Activated CD4-positive, alpha-beta memory T cell treated with anti-CD3 and anti-CD28 coated beads for 36 hours (primary cell): Measurements from ENCODE around the gene FBXO44. TPM values are rescaled to one million over a fixed set of nuclear protein-coding genes. Genes with fewer than 3 reads are reported as not detected.
"Not testable (repeated sequence)": the region's sequence is repeated elsewhere in the genome, so short reads cannot be mapped to it uniquely, and the experiment has no call there.

ENCODE experiments used
- CTCF ChIA-PET: fragments of 350-600 bp; sonication (Branson Sonifier 250); formaldehyde crosslinking; loops from one replicate; lab custom pipeline; 2021; ENCODE audit warnings: antibody characterized with exemption, inconsistent platforms; lab: Charles Lee
- POLR2A ChIA-PET: fragments of 350-600 bp; sonication (Branson Sonifier 250); formaldehyde crosslinking; loops from one replicate; lab custom pipeline; 2021; ENCODE audit warnings: antibody characterized with exemption; lab: Charles Lee
- DNase-seq: peaks from one replicate; pipeline ENCODE4 v3.0.0-alpha.2; 2020
- H3K27ac Mint-ChIP-seq: one replicate; pipeline ENCODE4 v1.8.0; 2021; ENCODE audit warnings: mixed read lengths
- H3K27me3 Mint-ChIP-seq: one replicate; pipeline ENCODE4 v1.8.0; 2021; ENCODE audit warnings: mixed read lengths
- H3K36me3 Mint-ChIP-seq: one replicate; pipeline ENCODE4 v1.8.0; 2021; ENCODE audit warnings: mixed read lengths
- H3K4me1 Mint-ChIP-seq: one replicate; pipeline ENCODE4 v1.8.0; 2021; ENCODE audit warnings: low read depth, mixed read lengths
- H3K4me3 Mint-ChIP-seq: one replicate; pipeline ENCODE4 v1.8.0; 2021; ENCODE audit warnings: mild to moderate bottlenecking, mixed read lengths
- H3K9me3 Mint-ChIP-seq: one replicate; pipeline ENCODE4 v1.8.0; 2021; ENCODE audit warnings: mixed read lengths
- intact Hi-C: fragments of 100-400 bp; cut with micrococcal nuclease; formaldehyde crosslinking; loops from one replicate; pipeline ENCODE4 v1.15.1; 2023
- total RNA-seq, 2 experiments: library from RNA; stranded (reverse); gene quantifications; one replicate each; pipeline ENCODE4 v1.2.3, GENCODE V29; 2021

Gene FBXO44
- total RNA-seq, 2 experiments from 2014 or later, result 16.8 to 18.6 TPM

GRCh38 chr1:11641776-11642305 is 12.8 kb upstream of the FBXO44 start:
- ChIA-PET CTCF (interaction anchor here (0.7 to 6.1 kb wide), 21 partner anchors 9 to 604 kb away, joined by 3 to 75 read pairs (median 4); partner anchors contain the start of genes FBXO2 and FBXO44), POLR2A (no interaction called here)
- no peaks in the 10 kb centered on the region for H3K36me3 Mint-ChIP-seq

GRCh38 chr1:11642418-11643017 is 12.2 kb upstream of the FBXO44 start:
- H3K27me3 Mint-ChIP-seq, H3K4me3 Mint-ChIP-seq, H3K4me1 Mint-ChIP-seq, H3K36me3 Mint-ChIP-seq, H3K27ac Mint-ChIP-seq, POLR2A ChIA-PET, H3K9me3 Mint-ChIP-seq: not testable (repeated sequence)
- peak; percentile 79 for DNase-seq
- CTCF ChIA-PET, result interaction anchor here (0.7 to 6.1 kb wide), 27 partner anchors 8 to 605 kb away, joined by 3 to 75 read pairs (median 3); partner anchors contain the start of genes FBXO2 and FBXO44
- intact Hi-C loops, result loop anchor here (1.0 to 10.0 kb wide), 5 partner anchors 168 to 605 kb away; partner anchors contain the start of gene DISP3

More at GRCh38 chr1:11641776-11642305, 12.8 kb upstream of the FBXO44 start:
- no peaks in the 10 kb centered on the region for H3K27me3 Mint-ChIP-seq
- no peak for DNase-seq
- H3K4me3 Mint-ChIP-seq, result no peak overlapping the region
- intact Hi-C loops, result loop anchor here (1.0 to 10.0 kb wide), 5 partner anchors 167 to 605 kb away; partner anchors contain the start of gene DISP3
- H3K4me1 Mint-ChIP-seq, result no peaks in the 10 kb centered on the region
- no peaks in the 10 kb centered on the region for H3K9me3 Mint-ChIP-seq
- no peak overlapping the region for H3K27ac Mint-ChIP-seq

GRCh38 chr1:11643782-11644181 is 10.9 kb upstream of the FBXO44 start:
- Mint-ChIP-seq H3K27ac (no peak overlapping the region), H3K4me3 (no peak overlapping the region), H3K36me3 (no peaks in the 10 kb centered on the region), H3K27me3 (no peaks in the 10 kb centered on the region), H3K9me3 (no peaks in the 10 kb centered on the region), H3K4me1 (no peaks in the 10 kb centered on the region)
- CTCF ChIA-PET, result interaction anchor here (0.6 to 6.1 kb wide), 23 partner anchors 9 to 606 kb away, joined by 3 to 75 read pairs (median 3); partner anchors contain the start of genes DISP3, FBXO2, FBXO44 and FBXO6
- POLR2A ChIA-PET, result no interaction called here
- intact Hi-C loops, result loop anchor here (5.0 to 10.0 kb wide), 2 partner anchors 169 to 321 kb away; partner anchors contain the start of gene DISP3
- no peak for DNase-seq

GRCh38 chr1:11645270-11645669 is 9.4 kb upstream of the FBXO44 start:
- H3K4me1 Mint-ChIP-seq, result peaks cover 7% of the 10 kb centered on the region
- DNase-seq, result no peak
- no peaks in the 10 kb centered on the region for H3K36me3 Mint-ChIP-seq
- no peaks in the 10 kb centered on the region for H3K27me3 Mint-ChIP-seq
- no peak overlapping the region for H3K27ac Mint-ChIP-seq
- ChIA-PET CTCF (interaction anchor here (0.5 to 6.1 kb wide), 27 partner anchors 9 to 1662 kb away, joined by 3 to 75 read pairs (median 4); partner anchors contain the start of genes DISP3, FBXO6 and MTOR), POLR2A (no interaction called here)
- no peaks in the 10 kb centered on the region for H3K9me3 Mint-ChIP-seq
- no peak overlapping the region for H3K4me3 Mint-ChIP-seq
- intact Hi-C loops, result loop anchor here (10.0 kb wide), 1 partner anchor 170 kb away; the partner anchor contains the start of gene DISP3

GRCh38 chr1:11645670-11646265 is 8.9 kb upstream of the FBXO44 start:
- ChIA-PET POLR2A (no interaction called here), CTCF (interaction anchor here (0.5 to 6.1 kb wide), 34 partner anchors 9 to 721 kb away, joined by 3 to 75 read pairs (median 4); partner anchors contain the start of genes DISP3, FBXO6 and MTOR)
- intact Hi-C loops, result loop anchor here (10.0 kb wide), 1 partner anchor 171 kb away; the partner anchor contains the start of gene DISP3
- Mint-ChIP-seq H3K4me1 (peaks cover 11% of the 10 kb centered on the region), H3K36me3 (no peaks in the 10 kb centered on the region), H3K9me3 (no peaks in the 10 kb centered on the region), H3K27me3 (no peaks in the 10 kb centered on the region), H3K4me3 (no peak overlapping the region), H3K27ac (no peak overlapping the region)
- DNase-seq, result peak; percentile 88

GRCh38 chr1:11646317-11646716 is 8.4 kb upstream of the FBXO44 start:
- H3K27ac Mint-ChIP-seq, result no peak overlapping the region
- no peak overlapping the region for H3K4me3 Mint-ChIP-seq
- POLR2A ChIA-PET, result no interaction called here
- peaks cover 16% of the 10 kb centered on the region for H3K4me1 Mint-ChIP-seq
- H3K27me3 Mint-ChIP-seq, result no peaks in the 10 kb centered on the region
- H3K36me3 Mint-ChIP-seq, result no peaks in the 10 kb centered on the region
- no peaks in the 10 kb centered on the region for H3K9me3 Mint-ChIP-seq
- CTCF ChIA-PET, result interaction anchor here (0.5 to 6.1 kb wide), 30 partner anchors 9 to 721 kb away, joined by 3 to 75 read pairs (median 4); partner anchors contain the start of genes DISP3, FBXO6 and MTOR
- intact Hi-C loops, result loop anchor here (10.0 kb wide), 1 partner anchor 172 kb away; the partner anchor contains the start of gene DISP3
- DNase-seq, result no peak

GRCh38 chr1:11647333-11647732 is 7.3 kb upstream of the FBXO44 start:
- intact Hi-C loops, result loop anchor here (10.0 kb wide), 1 partner anchor 173 kb away; the partner anchor contains the start of gene DISP3
- no peak overlapping the region for H3K27ac Mint-ChIP-seq

GRCh38 chr1:11648039-11648438 is 6.6 kb upstream of the FBXO44 start:
- intact Hi-C loops, result loop anchor here (10.0 kb wide), 1 partner anchor 173 kb away; the partner anchor contains the start of gene DISP3
- DNase-seq, result no peak
- Mint-ChIP-seq H3K4me3 (no peak overlapping the region), H3K9me3 (no peaks in the 10 kb centered on the region), H3K27ac (no peak overlapping the region), H3K36me3 (no peaks in the 10 kb centered on the region), H3K4me1 (peaks cover 18% of the 10 kb centered on the region), H3K27me3 (no peaks in the 10 kb centered on the region)
- ChIA-PET CTCF (interaction anchor here (0.9 to 7.4 kb wide), 5 partner anchors 17 to 610 kb away, joined by 3 to 100 read pairs (median 4); partner anchors contain the start of gene FBXO6), POLR2A (interaction anchor here (1.0 kb wide), 1 partner anchor 260 kb away, joined by 3 read pairs; no protein-coding TSS in a partner anchor)

More at GRCh38 chr1:11647333-11647732, 7.3 kb upstream of the FBXO44 start:
- DNase-seq, result no peak
- H3K4me1 Mint-ChIP-seq, result peaks cover 18% of the 10 kb centered on the region
- ChIA-PET POLR2A (interaction anchor here (1.0 kb wide), 1 partner anchor 261 kb away, joined by 3 read pairs; no protein-coding TSS in a partner anchor), CTCF (interaction anchor here (0.6 to 1.4 kb wide), 3 partner anchors 288 to 610 kb away, joined by 3 read pairs; no protein-coding TSS in a partner anchor)
- no peaks in the 10 kb centered on the region for H3K27me3 Mint-ChIP-seq
- no peak overlapping the region for H3K4me3 Mint-ChIP-seq
- H3K36me3 Mint-ChIP-seq, result no peaks in the 10 kb centered on the region
- no peaks in the 10 kb centered on the region for H3K9me3 Mint-ChIP-seq

GRCh38 chr1:11648732-11649158 is 5.9 kb upstream of the FBXO44 start:
- H3K4me3 Mint-ChIP-seq, result no peak overlapping the region
- H3K4me1 Mint-ChIP-seq, result peaks cover 18% of the 10 kb centered on the region
- CTCF ChIA-PET, result interaction anchor here (1.0 to 7.4 kb wide), 4 partner anchors 16 to 611 kb away, joined by 4 to 100 read pairs (median 34); partner anchors contain the start of gene FBXO6
- intact Hi-C loops, result loop anchor here (10.0 kb wide), 1 partner anchor 174 kb away; the partner anchor contains the start of gene DISP3
- no peaks in the 10 kb centered on the region for H3K27me3 Mint-ChIP-seq
- POLR2A ChIA-PET, result interaction anchor here (2.3 kb wide), 1 partner anchor 71 kb away, joined by 12 read pairs; no protein-coding TSS in a partner anchor
- DNase-seq, result peak; percentile 46
- H3K27ac Mint-ChIP-seq, result no peak overlapping the region
- no peaks in the 10 kb centered on the region for H3K9me3 Mint-ChIP-seq
- H3K36me3 Mint-ChIP-seq, result no peaks in the 10 kb centered on the region

GRCh38 chr1:11649237-11649623 is 5.4 kb upstream of the FBXO44 start:
- CTCF ChIA-PET, result interaction anchor here (1.3 to 7.4 kb wide), 10 partner anchors 15 to 612 kb away, joined by 4 to 100 read pairs (median 10); partner anchors contain the start of gene FBXO6
- no peak for DNase-seq
- Mint-ChIP-seq H3K27me3 (no peaks in the 10 kb centered on the region), H3K27ac (no peak overlapping the region), H3K4me3 (no peak overlapping the region), H3K9me3 (no peaks in the 10 kb centered on the region), H3K36me3 (no peaks in the 10 kb centered on the region), H3K4me1 (peaks cover 18% of the 10 kb centered on the region)
- POLR2A ChIA-PET, result interaction anchor here (1.1 to 2.3 kb wide), 2 partner anchors 70 to 87 kb away, joined by 3 to 12 read pairs; partner anchors contain the start of gene AGTRAP
- intact Hi-C loops, result loop anchor here (10.0 kb wide), 1 partner anchor 174 kb away; the partner anchor contains the start of gene DISP3
